HG03139 (cell line): ENCODE measurements around the gene SLC6A7.
"Not testable (repeated sequence)": the region's sequence is repeated elsewhere in the genome, so short reads cannot be mapped to it uniquely, and the experiment has no call there.

Experiments
- ATAC-seq: cut with Tn5 transposase; IDR thresholded peaks from one replicate; pipeline ENCODE4 v1.9.1; 2021; ENCODE audit not compliant: unreplicated experiment

Gene SLC6A7

DNA sequence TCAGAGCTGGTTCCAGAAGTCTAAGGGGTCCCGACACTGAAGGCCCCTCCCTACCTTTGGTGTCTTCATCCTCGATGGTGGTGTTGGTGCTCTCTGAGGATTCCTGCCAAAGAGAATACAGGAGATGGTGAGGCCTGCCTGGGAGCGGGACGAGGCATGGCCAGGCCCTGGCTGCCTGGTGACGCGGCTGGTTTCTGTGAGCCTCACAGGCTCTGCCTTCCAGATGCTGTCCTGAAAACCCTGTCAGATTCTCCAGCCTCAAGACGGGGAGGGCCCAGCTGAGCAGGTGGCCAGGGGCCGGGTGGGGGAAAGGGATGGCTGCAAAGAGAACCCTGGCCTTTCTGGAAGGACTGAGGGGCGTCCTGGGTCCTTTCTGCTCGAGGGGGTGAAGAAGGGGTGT lies 48.8 kb downstream of the SLC6A7 start:
- ATAC-seq = no peak

DNA sequence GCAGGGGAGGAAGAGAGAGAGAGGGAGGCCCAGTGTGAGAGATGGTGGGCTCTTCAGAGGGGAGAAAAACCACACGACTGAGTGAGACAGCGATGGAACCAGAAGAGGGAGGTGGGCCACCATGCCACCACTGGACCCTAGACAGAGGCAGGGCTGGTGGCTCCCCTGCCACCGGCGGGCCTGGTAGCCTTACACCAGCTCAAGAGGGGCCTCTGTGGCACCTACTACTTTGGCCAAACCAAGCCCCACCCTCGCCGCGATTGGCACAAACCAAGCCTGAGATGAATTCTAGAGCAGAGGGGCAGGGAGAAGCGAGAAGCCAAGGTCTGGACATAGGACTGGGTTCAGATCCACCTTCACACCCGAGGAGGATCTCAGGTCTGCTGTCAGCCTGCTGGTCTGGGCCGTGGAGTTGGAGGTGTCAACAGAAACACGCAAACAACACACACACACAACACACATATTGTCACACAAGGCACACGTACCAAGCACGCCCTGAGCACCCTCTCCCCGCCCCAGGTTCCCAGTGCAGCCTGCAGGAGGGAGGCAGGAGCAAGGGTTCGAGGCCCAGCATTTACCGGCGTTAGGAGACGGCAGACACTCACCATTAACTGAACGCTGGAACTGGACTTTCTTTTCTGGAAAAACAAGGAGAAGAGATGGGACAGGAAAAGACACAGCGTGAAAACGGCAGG lies 49.4 kb downstream of the SLC6A7 start:
- ATAC-seq = no peak

- no peak for ATAC-seq
These were observed 49.9 kb downstream of the SLC6A7 start for GRCh38 chr5:150239794-150240122.

DNA sequence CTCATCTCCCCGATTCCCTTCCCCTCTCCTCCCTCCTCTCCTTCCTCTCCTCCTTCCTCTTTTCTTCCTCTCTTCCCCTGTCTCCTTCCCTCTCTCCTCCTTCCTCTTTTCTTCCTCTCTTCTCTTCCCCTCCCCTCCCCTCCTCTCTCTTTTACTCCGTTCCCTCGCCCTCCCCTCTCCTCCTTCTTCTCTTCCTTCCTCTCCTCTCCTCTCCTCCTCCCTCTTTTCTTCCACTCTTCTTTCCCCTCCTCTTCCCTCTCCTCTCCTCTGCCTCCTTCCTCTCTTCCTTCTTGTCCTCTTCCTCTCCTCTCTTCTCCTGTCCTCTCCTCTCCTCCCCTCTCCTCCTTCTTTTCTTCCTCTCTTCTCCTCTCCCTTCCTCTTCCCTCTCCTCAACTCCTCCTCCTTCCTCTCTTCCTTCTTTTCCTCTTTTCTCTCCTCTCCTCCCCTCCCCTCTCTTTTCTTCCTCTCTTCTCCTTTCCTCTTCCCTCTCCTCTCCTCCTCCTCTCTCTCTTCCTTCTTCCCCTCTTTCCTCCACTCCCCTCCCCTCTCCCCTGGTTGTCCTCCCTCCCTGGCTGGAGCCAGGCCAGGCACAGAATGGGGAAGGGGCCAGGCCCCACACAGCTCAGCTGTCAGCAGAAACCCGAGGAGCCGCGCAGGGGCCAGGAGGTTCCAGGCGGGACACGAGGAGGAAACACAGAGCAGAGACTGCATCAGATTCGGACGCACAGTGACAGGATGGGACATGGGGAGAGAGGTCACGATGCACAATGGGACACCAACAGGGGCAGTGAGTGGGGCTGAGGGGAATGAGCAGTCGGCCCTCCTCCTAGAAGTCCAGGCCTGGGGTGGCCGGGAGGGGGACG lies 51.7 kb downstream of the SLC6A7 start:
- ATAC-seq = no peak

DNA sequence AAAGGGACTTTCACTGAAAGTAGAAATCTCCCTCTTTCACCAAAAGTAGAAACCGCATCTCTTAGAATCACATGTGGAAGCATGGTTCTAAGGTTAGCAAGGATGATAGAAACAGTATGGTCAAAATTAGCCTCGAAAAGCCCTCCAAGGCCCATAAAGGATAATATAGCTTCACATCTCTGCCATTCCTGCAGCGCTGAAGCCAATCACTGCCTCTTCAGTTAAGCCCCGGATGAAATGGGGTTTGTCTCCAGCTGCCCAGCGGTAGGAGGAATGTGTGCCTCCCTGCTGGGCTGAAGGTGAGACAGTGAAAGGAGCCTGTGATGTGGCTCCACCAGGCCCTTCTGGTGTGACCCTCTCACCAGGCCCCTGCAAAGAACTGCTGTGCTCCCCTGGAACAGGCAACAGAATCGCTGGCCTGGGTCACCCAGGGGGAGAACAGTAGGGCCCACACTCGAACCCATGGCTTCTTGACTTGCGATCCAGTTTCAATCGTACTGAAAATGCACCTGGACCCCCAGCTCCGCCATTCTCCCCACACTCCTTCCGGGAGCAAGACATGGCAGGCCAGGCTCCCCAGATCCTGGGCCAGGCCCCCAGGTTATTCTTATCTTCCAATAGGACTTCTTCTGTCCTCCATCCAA lies 52.5 kb downstream of the SLC6A7 start:
- ATAC-seq = no peak

DNA sequence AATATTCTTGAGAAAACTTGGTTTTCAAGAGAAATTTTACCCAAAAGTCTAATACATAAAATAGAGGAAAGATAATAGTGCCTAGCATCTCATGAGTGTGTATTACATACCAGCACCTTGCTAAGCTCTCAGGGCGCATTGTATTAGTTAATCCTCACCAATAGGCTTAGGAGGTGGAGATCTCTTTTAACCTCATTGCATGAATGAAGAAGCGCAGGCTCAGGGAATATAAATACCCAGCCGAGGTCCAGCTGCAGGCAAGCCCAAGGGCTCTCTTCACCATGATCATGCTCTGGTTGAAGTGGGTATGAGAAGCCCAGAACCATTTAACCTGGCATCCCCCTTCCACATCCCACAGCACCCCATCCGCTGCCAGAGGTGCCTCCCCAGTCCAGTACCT lies 53.7 kb downstream of the SLC6A7 start:
- no peak for ATAC-seq

GRCh38 chr5:150244209-150244608 lies 54.3 kb downstream of the SLC6A7 start:
- ATAC-seq = no peak

GRCh38 chr5:150245111-150245789 lies 55.4 kb downstream of the SLC6A7 start:
- ATAC-seq = no peak

GRCh38 chr5:150245808-150246207 lies 55.9 kb downstream of the SLC6A7 start:
- no peak for ATAC-seq

DNA sequence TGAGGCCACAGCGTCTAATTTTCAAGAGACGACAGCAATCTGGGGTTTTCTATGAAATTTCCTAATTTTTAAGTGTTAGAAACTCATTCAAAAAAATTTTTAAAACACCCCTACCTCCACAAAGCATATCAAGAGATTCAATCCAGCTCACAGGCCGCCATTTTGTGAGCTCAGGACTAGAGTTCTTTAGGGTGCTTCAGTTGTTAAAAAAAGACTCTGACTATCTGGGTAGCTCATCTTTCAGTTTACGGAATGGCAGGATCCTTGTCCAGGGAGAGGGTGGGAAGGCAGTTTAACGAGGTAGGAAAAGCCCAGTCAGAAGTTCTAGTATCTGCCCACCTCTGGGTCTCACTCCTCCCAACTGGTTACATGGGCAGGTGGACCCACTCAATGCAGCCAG lies 56.6 kb downstream of the SLC6A7 start:
- no peak for ATAC-seq

DNA sequence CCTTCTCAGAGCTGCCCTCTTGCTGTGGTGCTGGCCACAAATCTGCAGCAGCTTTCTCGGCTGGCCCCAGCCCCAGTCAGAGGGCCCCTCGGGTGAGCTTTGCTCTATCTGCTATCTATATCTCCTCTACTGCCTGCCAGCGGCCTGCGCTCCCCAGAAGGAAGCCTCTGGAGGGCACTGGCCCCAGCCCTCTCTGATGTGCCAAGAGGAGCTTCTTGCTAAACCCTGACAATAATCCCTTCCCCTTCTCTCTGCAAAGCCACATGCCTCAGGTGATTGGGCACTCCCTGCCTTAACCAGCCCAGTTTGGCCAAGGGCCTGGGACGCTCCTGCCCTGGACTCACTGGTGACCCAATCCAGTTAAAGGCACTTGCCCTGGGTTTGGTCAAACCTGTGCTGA lies 57.0 kb downstream of the SLC6A7 start:
- no peak for ATAC-seq

- ATAC-seq = no peak
These were observed 57.9 kb downstream of the SLC6A7 start for GRCh38 chr5:150247726-150248125.

- ATAC-seq = not testable (repeated sequence)
These were observed 58.6 kb downstream of the SLC6A7 start for GRCh38 chr5:150248493-150248892.

- ATAC-seq = no peak
These were observed 59.1 kb downstream of the SLC6A7 start for GRCh38 chr5:150248946-150249345.

DNA sequence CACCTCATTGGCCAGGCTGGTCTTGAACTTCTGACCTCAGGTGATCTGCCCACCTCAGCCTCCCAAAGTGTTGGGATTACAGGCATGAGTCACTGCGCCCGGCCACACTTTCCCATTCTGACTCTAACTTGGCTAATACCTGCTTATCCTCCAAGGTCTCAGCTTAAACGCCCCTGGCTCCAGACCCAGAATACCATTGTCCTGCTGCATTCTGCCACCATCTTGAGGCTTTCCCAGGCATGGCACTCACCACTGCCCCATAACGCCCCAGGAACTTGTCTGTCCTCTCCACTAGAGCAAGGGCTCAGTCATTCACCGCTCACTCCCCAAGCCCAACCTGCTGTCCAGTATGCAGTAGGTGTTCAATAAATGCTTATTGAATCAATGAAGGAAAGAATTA lies 59.9 kb downstream of the SLC6A7 start:
- ATAC-seq = no peak

DNA sequence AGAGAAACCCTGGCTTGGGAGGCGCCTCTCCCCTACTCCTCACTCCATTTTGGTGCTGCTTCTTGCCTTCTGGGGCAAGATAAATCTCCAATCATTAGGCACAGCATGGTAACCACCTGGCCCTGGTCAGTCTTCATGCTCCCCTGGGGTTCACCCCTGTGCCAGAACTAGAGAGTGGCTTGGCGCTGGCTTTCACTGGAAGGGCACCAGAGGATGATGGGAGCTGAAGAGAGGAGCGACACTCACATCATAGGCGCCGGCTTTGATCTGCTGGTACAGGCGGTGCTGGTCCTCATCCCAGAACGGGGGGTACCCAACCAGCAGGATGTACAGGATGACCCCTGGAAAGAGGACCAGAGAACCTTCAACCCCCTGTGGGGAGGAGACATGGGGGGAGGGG lies 61.6 kb downstream of the SLC6A7 start:
- ATAC-seq = no peak

DNA sequence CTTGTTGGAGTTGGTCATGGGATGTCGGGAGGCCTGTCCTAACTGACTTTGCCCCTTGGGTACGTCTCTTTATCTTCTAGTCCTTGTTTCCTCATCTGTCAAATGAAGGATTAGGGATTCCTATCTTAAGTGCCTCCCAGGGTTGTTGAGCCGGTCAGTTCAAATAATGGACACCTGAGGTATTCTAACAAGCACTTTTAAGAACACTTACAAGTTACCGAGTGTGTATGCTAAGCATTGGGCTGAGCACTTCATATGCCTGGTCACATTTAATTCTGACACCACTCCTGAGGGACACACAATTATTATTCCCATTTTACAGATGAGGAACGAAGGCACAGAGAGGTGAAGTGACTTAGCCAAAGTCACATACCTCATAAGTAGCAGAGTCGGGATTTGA lies 62.6 kb downstream of the SLC6A7 start:
- no peak for ATAC-seq

DNA sequence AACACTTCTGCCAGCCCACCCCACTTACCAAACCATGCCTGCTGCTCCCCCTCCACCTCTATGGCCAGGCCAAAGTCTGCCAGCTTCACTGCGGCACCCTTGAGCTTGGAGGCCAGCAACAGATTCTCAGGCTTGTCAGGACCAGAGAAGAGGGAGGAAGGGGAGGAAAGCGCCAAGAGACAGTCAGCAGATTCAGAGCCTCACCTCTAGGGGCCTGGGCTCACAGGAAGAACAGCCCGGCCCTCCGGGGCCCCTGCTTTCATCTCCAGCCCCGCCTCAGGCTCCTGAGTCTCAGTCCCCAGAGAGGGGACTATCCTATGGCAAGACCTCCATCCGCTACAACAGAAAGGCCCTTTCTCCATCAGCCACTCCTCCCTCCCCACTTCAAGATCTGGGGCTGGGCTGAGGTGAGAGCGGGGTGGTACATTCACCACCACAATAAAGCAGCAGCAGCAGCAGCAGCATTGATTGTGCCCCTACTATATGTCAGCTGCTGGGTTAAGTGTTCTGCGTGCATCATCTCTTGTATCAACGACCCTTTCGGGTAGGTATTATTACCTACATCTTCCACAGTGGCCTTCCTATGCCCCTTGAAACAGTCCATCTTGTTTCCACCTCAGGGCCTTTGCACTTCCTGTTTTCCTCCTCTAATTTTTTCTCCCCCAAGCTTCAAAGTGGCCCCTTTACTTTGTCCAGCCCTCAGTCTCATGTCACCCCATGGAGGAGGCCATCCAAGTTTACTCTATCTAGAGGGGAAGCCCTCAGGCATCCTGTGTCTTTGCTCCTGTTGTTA lies 63.8 kb downstream of the SLC6A7 start:
- no peak for ATAC-seq

DNA sequence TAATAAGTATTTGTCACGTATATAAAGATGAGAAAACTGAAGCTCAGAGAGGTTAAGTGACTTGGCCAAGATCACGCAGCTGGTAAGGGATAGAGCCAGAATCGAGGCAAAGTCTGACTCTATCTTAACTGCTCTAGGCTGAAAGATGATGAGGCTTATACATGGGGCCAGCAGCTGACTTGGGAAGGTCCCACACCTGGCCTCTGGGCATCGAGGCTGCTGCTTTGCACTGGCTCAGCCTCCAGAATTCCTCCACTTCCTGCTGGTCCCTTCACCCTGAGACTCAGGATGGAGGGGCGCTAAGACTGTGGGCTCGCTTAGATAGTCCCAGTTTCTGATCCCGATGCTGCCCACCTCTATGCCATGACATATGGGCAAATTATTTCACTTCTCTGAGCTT lies 64.5 kb downstream of the SLC6A7 start:
- no peak for ATAC-seq

GRCh38 chr5:150254774-150255173 lies 64.9 kb downstream of the SLC6A7 start:
- no peak for ATAC-seq
